Ureter (tissue), 1 donor: ENCODE results near the gene HOMER3. TPM values are rescaled to one million over a fixed set of nuclear protein-coding genes. Genes with fewer than 3 reads are reported as not detected.
A peak's percentile ranks its signal among the peaks of the same experiment; 100 is the strongest.

Experiments
- DNase-seq: peaks from one replicate; pipeline ENCODE4 v3.0.0-alpha.2; 2020; ENCODE audit warnings: low spot score
- total RNA-seq: library from RNA; stranded (reverse); gene quantifications from one replicate; pipeline ENCODE4 v1.2.4, GENCODE V29; 2023
- donor health status: DM: yes; HTN: yes; CAD: no.

The HOMER3 gene
- total RNA-seq, result 23.2 TPM

DNA sequence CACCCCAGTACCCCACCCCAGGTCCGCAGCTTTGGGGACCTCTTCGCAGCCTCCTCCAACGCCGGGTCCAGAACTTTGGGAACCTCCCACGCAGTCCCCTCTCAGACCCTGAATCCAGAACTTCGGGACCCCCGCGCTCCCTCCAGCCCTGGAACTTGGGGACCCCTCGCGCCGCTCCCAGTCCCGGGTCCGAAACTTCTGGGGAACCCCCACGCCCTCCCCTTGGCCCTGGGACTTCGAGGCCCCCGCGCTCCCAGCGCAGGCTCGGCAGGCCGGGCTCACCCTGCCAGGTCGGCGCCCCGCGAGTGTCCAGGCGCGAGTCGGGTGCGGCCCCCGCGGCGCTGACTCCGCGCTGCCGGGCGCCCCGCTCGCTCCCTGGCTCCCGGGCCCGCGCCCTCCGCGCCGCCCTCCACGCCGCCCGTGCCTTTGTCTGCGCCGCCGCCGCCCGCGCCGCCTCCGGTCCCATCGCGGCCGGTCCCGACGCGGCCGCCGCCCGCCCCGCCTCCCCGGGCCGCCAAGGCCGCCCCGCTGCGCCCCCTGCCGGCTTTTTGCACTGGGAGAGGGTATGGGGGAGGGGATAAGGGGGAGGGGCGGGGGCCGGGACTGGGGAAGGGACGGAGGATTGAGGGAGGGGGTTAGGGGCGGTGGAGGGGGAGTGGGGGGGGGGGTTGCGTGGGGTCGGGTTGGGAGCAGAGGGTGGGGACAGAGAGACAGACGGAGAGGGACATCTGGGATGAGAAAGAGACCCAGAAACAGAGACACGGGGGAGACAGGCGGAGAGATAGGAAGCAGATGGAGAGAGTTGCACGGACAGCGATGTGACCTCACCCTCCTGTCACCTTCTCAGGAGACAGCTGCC, at the start of gene HOMER3:
HOMER3 (minus strand) TSS at position 449 of the 859 bp plus-strand sequence. CDS start 2,235 bp downstream, outside the sequence.
- DNase-seq, result peak; percentile 85

DNA sequence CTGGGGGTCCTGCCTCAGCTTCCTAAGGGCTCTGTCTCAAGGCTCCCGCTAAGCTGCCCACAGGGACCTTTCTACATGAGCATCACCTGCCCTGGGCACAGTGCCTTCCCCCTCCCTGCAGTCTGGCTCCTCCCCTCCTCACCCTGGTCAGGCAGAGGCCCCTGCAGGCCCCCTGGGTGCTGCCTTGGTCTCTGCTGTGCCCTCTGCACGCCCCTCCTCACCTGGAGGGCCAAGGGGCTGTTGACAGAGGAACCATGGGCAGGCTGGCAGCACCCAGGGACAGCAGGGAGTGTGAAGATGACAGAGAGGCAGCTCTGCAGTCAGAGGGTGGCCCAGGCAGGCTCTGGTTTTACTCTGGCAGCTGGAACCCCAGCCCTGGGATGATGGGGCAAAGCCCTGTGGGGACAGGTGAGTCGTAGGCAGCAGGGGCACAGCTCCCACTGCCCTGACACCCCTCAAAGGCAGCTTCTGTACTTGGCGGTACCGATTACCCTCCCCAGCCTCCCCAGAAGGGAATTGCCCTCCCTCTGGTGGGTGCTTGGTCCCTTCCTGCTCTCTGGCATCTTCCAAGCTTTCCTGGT, 49.2 kb upstream of the HOMER3 start:
- DNase-seq, result no peak

DNA sequence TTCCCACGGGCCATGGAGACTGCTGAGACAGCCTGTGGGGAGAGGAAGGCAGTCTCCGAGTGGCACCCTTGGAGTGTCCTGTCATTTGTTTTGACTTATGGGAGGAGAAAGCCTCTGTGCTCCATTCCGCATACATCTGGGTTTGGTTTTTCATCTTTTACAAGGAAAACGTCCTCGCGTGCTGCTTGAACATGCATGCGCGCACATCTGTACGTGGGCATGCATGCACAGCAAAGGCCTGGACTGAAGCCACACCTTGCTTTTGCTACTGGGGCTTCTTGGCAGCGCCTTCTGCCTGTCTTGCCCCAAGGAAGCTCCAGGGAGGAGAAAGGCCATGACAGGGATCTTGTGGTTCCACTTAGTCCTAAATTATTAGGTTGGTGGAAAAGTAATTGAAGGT, 48.3 kb upstream of the HOMER3 start:
- no peak for DNase-seq

GRCh38 chr19:18987456-18987855, 46.4 kb upstream of the HOMER3 start:
- DNase-seq, result no peak

DNA sequence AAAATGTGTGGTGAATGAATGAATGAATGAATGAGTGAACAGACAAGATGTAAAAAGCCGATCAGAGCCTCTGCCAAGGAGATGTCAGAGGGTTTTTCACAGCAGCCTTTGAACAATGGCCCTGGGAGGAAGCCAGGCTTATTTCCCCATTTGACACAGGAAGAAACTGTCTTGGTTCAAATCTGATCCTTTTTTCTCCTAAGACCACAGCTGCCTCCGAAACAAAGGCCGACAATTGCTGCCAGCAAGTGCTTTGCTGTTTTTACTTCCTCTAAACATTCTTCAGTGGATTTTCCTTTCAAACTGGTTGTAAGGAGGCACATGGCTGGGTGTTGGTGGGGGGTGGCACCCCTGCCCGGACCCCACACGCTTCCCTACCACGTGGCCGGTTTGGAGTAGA, 44.2 kb upstream of the HOMER3 start:
- DNase-seq, result no peak

DNA sequence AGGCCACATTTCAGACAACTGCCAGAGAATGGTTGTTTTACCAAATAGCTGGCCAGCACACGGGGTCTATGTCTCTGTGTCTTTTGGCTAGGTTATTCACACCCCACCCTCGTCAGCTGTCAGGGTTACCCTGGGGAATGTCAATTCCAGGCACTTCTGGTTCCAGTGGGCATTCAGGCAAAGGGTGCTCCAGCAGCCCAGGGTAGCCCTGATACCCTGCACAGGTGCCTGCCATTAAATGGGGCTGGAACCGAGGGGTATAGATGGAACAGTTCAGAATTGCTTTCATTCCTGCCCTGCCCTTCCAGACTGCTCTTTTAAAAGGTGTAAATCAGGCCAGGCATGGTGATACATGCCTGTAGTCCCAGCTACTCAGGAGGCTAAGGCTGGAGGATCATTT, 43.2 kb upstream of the HOMER3 start:
- no peak for DNase-seq

- DNase-seq, result no peak
Measured at GRCh38 chr19:18982669-18983068, 41.7 kb upstream of the HOMER3 start.

DNA sequence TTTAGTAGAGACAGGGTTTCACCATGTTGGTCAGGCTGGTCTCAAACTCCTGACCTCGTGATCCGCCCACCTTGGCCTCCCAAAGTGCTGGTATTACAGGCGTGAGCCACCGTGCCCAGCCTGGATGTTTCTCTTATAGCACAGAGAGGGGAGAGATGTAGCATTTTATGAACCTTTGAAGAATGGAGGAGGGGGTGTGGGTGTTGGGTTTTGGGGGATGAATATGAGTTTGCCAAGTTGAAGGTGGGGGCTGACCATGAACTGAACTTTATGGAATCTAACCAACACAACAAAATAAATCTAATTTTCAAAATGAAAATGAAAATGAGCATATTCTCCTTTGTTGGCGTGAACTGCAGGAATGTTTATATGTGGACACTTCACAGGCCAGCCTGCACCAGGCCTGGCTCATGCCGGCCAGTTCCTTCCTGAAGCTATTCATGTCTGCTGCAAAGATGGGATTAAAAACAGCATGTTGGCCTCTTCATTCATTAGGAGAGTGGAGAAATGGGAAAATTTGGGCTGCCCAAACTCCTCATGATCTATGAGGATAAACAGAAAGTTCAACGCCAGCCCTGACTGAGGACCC, 39.5 kb upstream of the HOMER3 start:
- DNase-seq, result no peak

GRCh38 chr19:18978616-18979015, 37.6 kb upstream of the HOMER3 start:
- DNase-seq, result no peak

DNA sequence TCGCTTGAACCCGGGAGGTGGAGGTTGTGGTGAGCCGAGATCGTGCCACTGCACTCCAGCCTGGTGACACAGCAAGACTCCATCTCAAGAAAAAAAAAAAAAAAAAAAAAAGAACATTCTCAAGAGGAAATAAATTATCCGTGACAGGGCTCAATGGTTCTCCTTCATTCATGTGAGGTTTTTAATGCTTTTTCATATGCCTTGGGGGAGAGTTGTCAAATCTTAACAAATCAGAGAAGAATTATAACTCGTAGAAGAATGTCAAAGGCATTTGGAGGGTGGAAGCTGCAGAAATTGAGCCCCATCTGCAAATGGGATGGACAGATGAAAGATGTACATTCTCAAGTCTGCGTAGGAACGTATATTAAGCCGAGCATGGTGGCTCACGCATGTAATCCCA, 34.9 kb upstream of the HOMER3 start:
- no peak for DNase-seq

- no peak for DNase-seq
Measured at GRCh38 chr19:18975011-18975410, 34.0 kb upstream of the HOMER3 start.

- no peak for DNase-seq
Measured at GRCh38 chr19:18972851-18973250, 31.8 kb upstream of the HOMER3 start.

DNA sequence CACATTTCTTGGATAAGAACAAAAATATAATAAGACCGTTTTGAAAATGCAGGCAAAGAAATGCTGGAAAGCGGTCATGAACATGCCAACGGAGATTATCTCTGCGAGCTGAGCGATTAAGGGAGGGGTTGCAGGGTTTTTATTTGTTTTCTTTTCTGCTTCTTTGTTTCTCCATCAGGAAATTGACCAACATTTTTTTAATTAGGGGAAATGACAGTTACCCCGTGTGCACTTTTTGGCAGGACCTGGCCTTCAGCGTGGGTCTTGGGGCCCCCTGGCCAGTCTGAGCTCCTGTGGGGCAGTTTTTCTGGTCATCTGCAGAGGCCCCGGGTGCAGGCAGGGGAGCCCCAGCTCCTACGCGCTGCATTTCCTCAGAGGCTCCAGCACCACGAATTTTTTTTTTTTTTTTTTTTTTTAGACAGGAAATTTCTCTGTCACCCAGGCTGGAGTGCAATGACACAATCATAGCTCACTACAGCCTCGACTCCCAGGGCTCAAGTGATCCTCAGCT, 31.3 kb upstream of the HOMER3 start:
- DNase-seq, result no peak

DNA sequence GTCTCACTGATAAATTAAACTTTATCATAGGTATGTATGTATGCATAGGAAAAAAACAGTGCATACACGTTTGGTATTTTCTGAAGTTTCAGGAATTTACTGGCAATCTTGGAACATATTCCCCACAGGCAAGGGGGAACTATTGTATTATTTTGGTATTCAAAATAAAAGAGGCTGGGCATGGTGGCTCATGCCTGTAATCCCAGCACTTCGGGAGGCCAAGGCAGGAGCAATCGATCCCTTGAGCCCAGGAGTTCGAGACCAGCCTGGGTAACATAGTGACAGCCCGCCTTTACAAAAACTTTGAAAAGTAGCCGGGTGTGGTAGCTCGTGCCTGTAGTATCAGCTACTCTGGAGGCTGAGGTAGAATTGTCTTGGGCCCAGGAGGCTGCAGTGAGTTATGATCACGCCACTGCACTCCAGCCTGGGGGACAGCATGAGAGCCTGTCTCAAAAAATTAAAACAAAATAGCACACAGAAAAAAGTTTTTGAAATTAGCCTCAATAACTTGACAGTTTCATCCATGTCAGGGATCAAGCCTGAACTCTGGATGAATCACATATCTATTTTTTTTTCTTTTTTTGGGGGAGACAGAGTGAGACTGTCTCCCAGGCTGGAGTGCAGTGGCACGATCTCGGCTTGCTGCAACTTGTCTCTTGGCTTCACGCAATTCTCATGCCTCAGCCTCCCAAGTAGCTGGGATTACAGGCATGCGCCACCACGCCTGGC, 29.1 kb upstream of the HOMER3 start:
- DNase-seq, result no peak

DNA sequence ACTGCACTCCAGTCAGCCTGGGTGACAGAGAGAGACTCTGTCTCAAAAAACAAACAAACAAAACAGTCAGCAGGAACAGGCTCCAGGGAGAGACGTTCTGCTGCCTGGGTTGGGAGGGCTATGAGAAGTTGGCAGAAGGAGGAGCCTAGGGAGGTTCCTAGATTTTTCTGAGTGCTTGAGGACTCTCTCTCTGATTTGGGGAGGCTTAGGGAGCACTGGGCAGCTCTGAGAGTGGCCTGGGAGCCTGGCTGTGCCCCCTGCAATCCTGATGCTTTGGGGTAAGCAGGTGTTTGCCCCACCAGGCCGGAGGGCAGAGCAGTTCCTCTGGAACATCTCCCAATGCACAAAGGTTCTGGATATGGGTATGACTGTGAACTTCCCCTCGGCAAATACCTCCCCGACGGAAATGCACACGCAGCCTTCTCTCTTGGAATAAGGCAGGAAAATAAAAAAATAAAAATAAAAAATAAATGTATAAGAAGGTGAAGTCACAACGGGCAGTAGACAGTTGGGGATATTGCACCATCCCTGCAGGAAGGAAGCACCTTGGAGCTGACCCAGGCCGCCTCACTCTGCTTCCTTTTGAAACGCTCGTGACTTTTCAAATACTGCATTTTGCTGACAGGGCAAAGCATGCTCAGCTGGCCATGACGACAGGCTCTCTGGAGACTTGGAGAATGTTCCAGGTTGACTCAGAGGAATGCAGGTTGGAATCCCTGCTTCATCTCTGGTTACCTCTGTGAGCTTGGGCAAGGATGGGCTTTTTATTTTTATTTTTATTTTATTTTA, 26.5 kb upstream of the HOMER3 start:
- DNase-seq, result peak; percentile 70

GRCh38 chr19:18966307-18966706, 25.3 kb upstream of the HOMER3 start:
- DNase-seq, result no peak

DNA sequence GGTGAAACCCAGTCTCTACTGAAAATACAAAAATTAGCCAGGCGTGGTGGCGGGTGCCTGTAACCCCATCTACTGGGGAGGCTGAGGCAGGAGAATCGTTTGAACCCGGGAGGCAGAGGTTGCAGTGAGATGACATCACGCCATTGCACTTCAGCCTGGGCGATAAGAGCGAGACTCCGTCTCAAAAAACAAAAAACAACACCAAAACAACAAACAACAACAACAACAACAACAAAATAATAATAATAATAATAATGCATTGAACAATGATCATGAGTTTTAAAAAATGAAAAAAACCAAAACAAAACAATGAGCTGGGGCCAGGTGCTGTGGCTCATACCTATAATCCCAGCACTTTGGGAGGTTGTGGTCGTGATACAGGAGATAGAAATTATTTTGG, 23.1 kb upstream of the HOMER3 start:
- no peak for DNase-seq

DNA sequence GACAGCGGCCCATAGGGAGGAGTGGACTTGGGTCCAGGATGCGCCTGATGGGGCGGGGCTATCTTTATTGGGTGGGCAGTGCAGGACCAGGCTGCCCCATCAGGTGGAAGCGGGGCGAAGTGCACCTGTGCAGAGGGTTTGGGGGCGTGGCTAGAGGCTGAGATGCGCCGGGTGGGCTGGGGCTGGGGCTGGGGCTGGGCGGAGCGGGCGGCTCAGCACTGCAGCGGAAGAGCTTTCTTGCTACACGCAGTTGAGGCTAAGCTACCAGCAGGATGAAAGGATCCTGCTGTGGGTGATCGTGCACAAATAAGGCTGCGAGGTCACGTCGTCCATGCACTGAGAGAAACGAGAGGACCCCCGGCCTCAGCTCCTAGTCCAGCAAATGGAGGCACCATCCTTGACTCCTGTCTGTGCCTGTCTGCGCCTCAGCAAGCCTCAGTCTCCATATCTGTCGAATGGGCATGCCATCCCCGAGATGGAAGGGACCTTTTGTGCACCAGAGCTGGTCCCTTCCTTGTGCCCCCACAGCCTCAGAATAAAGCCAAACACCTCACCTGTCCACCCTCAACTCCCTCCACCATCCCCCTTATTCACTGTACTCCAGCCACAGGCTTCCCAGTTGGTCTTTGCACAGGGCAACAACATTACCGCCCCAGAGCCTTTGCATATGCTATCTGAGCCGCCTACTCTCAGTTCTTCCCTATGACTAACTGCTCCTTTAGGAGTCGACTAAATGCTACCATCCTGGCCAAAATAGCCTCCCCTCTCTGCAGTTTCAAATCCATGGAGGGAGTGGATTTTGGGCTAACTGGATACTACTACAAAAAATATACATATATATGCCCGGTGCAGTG, 21.0 kb upstream of the HOMER3 start:
- DNase-seq, result no peak

- DNase-seq, result no peak
Measured at GRCh38 chr19:18960370-18960769, 19.4 kb upstream of the HOMER3 start.

DNA sequence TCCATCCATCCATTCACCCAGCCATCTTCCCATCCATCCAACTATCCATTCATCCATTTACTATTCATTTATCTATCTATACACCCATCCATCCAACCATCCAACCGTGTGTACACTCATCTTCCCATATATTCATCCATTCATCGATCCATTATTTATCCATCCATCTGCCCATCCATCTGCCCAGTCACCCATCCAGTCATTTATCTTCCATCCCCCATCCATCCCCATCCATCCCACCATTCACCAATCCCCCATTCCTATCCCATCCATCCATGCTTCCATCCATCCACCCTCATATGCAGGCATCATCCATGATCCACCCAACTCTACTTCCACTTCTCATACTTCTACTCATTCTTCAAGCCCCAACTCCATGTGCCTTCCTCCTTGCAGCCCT, 14.0 kb upstream of the HOMER3 start:
- DNase-seq, result no peak
